ENCODE data around the gene BEGAIN. TPM values are rescaled to one million over a fixed set of nuclear protein-coding genes. Genes with fewer than 3 reads are reported as not detected.

Gene BEGAIN
- total RNA-seq, 1 experiment from 2014 or later: 7.0 TPM

DNA sequence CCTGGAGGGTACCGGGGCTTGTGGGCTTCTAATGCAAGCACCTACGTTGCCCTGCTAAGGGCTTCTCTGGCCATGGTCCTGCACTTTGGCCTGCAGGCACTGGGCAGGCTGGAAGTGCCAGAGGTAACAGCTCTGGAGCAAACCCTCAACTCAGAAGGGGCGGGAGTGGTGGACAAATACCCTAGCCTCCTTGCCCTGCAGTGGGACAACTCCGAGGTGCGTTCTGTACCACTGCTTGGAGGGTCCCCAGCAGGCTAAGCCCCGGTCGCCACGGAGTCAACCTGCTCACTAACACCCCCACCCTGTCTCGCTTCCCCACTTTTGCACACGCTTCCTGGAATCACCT lies 20.4 kb upstream of the BEGAIN start:
- H3K36me3 Mint-ChIP-seq (ENCODE audit: insufficient read depth, unreplicated experiment): no peaks in the 10 kb centered on the region
- no peaks in the 10 kb centered on the region for H3K9me3 Mint-ChIP-seq (ENCODE audit: unreplicated experiment)
- peaks cover 25% of the 10 kb centered on the region for H3K27me3 Mint-ChIP-seq (ENCODE audit: insufficient read depth, unreplicated experiment)
- intact Hi-C loops (cut with micrococcal nuclease): no loop called here
- ChIA-PET CTCF (no interaction called here), POLR2A (interaction anchor here (1.0 kb wide), 1 partner anchor 169 kb away, joined by 3 read pairs; no protein-coding TSS in a partner anchor)
- TF ChIP-seq, protein P1, sequence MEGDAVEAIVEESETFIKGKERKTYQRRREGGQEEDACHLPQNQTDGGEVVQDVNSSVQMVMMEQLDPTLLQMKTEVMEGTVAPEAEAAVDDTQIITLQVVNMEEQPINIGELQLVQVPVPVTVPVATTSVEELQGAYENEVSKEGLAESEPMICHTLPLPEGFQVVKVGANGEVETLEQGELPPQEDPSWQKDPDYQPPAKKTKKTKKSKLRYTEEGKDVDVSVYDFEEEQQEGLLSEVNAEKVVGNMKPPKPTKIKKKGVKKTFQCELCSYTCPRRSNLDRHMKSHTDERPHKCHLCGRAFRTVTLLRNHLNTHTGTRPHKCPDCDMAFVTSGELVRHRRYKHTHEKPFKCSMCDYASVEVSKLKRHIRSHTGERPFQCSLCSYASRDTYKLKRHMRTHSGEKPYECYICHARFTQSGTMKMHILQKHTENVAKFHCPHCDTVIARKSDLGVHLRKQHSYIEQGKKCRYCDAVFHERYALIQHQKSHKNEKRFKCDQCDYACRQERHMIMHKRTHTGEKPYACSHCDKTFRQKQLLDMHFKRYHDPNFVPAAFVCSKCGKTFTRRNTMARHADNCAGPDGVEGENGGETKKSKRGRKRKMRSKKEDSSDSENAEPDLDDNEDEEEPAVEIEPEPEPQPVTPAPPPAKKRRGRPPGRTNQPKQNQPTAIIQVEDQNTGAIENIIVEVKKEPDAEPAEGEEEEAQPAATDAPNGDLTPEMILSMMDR (IDR thresholded peaks at IDR 0.05; ENCODE audit: unreplicated experiment): no peak
- no TSS peak for BruUV-seq (replicated peaks)
- H3K4me1 Mint-ChIP-seq (ENCODE audit: insufficient read depth, unreplicated experiment): no peaks in the 10 kb centered on the region
- H3K4me3 Mint-ChIP-seq (ENCODE audit: unreplicated experiment): no peak overlapping the region
- DNase-seq (ENCODE audit: unreplicated experiment): no peak
- H3K27ac Mint-ChIP-seq (ENCODE audit: low read depth, unreplicated experiment): no peak overlapping the region

DNA sequence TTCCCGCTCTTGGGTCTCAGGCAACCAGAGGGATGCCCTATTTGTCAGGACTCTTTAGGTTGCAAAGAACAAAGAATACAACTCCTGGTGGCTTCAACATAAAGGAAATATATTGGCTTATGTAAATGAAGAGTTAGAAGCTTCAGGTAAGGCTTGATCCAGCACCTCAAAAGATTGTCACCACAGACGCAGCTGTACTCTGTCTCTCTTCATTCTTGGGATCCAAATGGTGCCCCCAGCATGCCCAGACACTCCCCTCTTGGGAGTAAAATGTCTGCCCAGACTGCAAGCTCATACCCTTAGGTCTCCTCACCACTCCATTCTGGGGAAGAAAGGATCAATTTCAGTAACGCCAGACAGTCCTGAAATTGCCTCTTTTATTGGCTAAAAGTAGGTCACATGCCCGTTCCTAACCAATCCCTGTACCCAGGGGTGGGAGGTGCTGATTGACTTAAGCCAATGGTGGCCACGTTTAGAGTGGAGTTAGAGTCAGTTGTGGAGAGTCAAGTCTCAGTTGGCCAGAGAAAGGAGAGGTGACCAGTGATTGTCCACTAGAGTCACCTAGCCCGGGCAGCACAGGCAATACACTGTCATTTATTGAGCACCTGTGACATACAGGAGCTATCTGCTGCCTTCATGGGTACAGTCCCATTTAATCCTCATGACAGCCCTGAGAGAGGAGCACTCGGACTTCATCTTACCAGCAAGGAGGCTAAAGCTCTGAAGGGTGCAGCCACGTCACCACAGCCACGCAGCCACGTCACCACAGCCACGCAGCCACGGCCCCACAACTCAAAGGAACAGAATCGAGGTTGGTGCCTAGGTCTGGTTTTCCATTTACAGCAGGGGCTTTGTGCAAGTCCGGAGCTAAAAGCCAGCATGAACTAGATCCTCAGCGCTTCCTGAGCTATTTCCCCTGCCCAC lies 19.7 kb upstream of the BEGAIN start:
- Mint-ChIP-seq H3K27ac (ENCODE audit: low read depth, unreplicated experiment) (no peak overlapping the region), H3K4me1 (ENCODE audit: insufficient read depth, unreplicated experiment) (no peaks in the 10 kb centered on the region), H3K9me3 (ENCODE audit: unreplicated experiment) (no peaks in the 10 kb centered on the region), H3K4me3 (ENCODE audit: unreplicated experiment) (no peak overlapping the region), H3K36me3 (ENCODE audit: insufficient read depth, unreplicated experiment) (no peaks in the 10 kb centered on the region), H3K27me3 (ENCODE audit: insufficient read depth, unreplicated experiment) (peaks cover 32% of the 10 kb centered on the region)
- intact Hi-C loops (cut with micrococcal nuclease): no loop called here
- ChIA-PET POLR2A (interaction anchor here (0.9 to 1.0 kb wide), 2 partner anchors 7 to 168 kb away, joined by 3 read pairs; no protein-coding TSS in a partner anchor), CTCF (interaction anchor here (0.6 kb wide), 1 partner anchor 11 kb away, joined by 3 read pairs; no protein-coding TSS in a partner anchor)
- TF ChIP-seq, protein P1 (IDR thresholded peaks at IDR 0.05; ENCODE audit: unreplicated experiment): no peak
- BruUV-seq (replicated peaks): no TSS peak
- no peak for DNase-seq (ENCODE audit: unreplicated experiment)

DNA sequence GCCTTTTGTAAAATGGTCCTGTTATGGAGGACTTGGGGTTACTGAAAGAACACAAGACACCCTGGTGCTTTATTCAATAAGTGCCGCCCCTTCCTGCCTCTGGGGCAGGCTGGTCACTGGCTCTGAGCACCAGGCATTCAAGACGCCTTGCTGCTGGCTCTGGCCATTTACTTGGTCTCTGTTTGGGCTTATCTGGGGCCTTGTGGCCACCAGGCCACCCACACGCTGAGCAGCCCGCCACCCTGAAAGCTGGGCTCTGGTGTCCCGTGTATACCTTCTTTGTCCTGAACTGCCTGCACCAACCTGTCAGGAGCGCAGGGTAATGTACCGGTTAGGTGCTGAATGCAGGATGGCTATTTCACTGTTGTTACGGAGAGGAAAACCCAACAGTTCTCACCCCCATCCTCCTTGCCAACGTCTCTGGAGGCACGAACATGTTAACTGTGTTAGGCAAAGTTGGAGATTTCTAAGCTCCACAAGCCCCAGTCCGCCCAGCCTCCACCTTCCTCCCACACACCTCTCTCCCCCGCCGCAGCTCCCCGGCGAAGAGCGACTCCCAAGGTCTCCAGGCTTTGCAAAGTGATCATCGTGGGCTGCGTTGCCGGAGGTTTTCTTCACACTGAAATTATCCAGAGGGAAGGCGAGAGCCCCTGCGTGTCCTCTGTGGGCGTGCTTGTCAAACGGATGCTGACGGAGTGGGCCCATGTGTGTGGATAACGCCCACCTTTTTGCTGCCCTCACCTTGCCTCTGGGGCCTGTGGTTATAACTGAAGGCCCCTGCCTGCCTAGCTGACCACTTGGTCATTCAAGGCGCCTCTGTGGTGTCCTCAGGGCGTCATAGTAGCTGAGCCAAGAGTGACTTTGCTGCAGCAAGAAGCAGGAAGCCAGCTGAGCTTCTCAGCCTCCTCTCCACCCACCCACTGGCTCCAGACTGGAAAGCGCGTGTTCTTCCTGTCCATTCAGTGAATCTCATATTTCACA lies 18.8 kb upstream of the BEGAIN start:
- TF ChIP-seq, protein P1 (IDR thresholded peaks at IDR 0.05; ENCODE audit: unreplicated experiment): no peak
- Mint-ChIP-seq H3K9me3 (ENCODE audit: unreplicated experiment) (no peaks in the 10 kb centered on the region), H3K4me1 (ENCODE audit: insufficient read depth, unreplicated experiment) (no peaks in the 10 kb centered on the region), H3K27ac (ENCODE audit: low read depth, unreplicated experiment) (no peak overlapping the region), H3K27me3 (ENCODE audit: insufficient read depth, unreplicated experiment) (peaks cover 41% of the 10 kb centered on the region), H3K36me3 (ENCODE audit: insufficient read depth, unreplicated experiment) (no peaks in the 10 kb centered on the region), H3K4me3 (ENCODE audit: unreplicated experiment) (no peak overlapping the region)
- no TSS peak for BruUV-seq (replicated peaks)
- intact Hi-C loops (cut with micrococcal nuclease): no loop called here
- no peak for DNase-seq (ENCODE audit: unreplicated experiment)
- ChIA-PET CTCF (interaction anchor here (0.6 kb wide), 1 partner anchor 11 kb away, joined by 3 read pairs; no protein-coding TSS in a partner anchor), POLR2A (interaction anchor here (0.9 kb wide), 1 partner anchor 8 kb away, joined by 3 read pairs; no protein-coding TSS in a partner anchor)

DNA sequence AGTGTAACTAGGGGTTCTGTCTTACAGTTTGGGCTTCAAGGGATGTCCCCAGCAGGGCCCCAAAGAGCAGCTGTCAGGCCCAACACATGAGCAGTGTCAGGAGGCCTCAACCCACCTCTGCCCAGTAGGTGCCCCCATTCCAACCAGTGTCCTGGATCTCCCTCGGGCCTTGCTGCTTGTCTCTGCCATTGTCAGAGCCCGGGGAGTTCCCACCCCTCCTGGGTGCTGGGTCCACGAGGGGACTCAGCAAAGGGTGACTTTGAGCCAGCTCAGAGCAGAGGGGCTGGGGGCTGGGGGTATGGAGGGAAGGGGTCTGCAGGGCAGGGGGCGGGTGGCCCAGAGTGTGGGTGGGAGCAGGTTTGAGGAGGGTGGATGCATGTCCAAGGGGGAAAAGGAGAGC lies 18.0 kb upstream of the BEGAIN start:
- Mint-ChIP-seq H3K9me3 (ENCODE audit: unreplicated experiment) (no peaks in the 10 kb centered on the region), H3K27me3 (ENCODE audit: insufficient read depth, unreplicated experiment) (peaks cover 49% of the 10 kb centered on the region), H3K36me3 (ENCODE audit: insufficient read depth, unreplicated experiment) (no peaks in the 10 kb centered on the region), H3K4me1 (ENCODE audit: insufficient read depth, unreplicated experiment) (no peaks in the 10 kb centered on the region), H3K4me3 (ENCODE audit: unreplicated experiment) (no peak overlapping the region), H3K27ac (ENCODE audit: low read depth, unreplicated experiment) (no peak overlapping the region)
- CTCF ChIA-PET: no interaction called here
- no TSS peak for BruUV-seq (replicated peaks)
- intact Hi-C loops (cut with micrococcal nuclease): no loop called here
- POLR2A ChIA-PET: no interaction called here
- TF ChIP-seq, protein P1 (IDR thresholded peaks at IDR 0.05; ENCODE audit: unreplicated experiment): no peak
- no peak for DNase-seq (ENCODE audit: unreplicated experiment)
